Posterior vena cava (tissue), 2 donors: ENCODE data around the gene VPS52. TPM values are rescaled to one million over a fixed set of nuclear protein-coding genes. Genes with fewer than 3 reads are reported as not detected.

Experiments
- DNase-seq: peaks from one replicate; pipeline ENCODE4 v3.0.0-alpha.2; 2020; ENCODE audit warnings: low spot score
- intact Hi-C, 2 donors: fragments of 100-400 bp; cut with DNase I; formaldehyde crosslinking; loops; one replicate each; pipeline versions ENCODE4 v1.14.1 to v1.14.2; 2022 to 2023
- total RNA-seq, 2 donors: library from RNA; stranded (reverse); fragmentation: NEBNext Ultra II Directional; extraction: Animal tissue kit (Norgen Biotek cat#: 25700); gene quantifications; one replicate each; pipeline ENCODE4 v1.2.1, GENCODE V29; 2021
- donor health status: DM: yes; HTN: yes; CAD: no.
- donor health status: DM: yes; HTN: yes; CAD: no.

VPS52 gene
- total RNA-seq, 2 donors from 2014 or later = 27.8 to 44.0 TPM

DNA sequence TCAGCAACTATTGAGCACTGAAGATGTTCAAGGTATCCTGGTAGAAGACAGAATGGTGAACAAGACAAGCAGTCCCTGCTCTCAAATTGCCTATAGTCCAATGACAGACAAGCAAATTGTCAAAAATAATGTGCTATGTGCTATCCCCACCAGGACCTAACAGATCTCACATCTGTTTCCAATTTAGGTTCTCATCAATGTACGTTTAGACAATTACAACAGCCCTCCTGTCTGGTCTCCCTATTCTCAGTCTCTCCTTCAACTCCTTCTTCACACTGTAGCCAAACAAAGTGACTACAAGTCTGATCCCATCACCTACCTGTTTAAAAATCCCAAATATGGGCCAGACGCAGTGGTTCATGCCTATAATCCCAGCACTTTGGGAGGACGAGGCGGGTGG, 34.7 kb upstream of the VPS52 start:
- DNase-seq = no peak
- intact Hi-C loops = no loop called here

DNA sequence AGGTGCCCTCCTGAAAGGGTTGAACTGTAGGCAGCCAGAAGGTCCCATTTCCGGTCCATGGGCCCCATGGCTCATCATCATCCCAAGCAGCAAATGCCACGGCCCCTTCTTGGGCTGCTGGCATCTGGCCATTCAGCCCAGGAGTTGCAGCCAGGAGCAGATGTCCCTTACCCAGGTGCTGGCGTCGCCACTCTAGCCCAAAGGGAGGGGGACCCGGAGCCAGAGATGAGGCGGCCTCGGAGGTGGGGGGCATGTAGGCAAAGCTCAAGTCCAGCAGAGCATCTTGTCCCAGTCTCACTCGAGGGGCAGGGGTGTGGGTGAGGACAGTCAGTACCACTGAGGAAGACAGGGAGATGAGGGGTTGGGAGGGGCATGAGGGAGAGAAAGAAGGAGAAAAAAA, 33.4 kb upstream of the VPS52 start:
- intact Hi-C loops = no loop called here
- DNase-seq = no peak

DNA sequence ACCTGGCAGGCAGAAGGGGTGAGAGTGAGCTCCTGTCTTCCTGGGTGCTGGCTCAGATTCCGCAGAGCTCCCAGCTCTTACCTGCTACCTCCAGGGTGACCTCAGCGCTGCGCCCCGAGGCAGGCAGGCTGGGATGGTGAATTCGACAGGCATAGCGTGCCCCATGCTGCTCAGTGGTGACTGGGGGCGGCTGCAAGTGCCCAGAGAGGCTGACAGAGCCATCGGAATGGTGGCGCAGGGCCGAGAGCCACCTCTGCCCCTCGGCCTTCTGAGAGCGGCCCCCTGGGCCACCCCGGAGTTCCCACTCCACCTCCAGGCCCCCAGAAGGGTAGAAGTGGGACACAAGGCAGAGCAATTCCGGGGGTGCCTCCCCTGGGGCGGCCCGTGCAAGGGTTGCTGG, 32.5 kb upstream of the VPS52 start:
- DNase-seq = no peak
- intact Hi-C loops = no loop called here

DNA sequence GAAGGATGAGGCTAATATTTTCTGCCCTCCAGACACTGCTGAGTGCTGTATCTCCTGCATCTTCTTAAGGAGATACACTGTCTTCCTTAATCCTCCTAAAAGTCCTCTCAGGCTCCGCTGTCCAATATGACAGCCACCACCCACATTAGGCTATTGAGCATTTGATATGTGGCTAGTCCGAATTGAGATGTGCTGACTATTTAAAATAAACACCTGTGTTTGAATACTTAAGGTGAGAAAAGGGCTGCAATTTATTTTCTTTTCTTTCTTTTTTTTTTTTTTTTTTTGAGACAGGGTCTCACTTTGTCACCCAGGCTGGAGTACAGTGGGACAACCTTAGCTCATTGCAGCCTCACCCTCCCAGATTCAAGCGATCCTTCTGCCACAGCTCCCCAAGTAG, 30.2 kb upstream of the VPS52 start:
- intact Hi-C loops = no loop called here
- DNase-seq = no peak

DNA sequence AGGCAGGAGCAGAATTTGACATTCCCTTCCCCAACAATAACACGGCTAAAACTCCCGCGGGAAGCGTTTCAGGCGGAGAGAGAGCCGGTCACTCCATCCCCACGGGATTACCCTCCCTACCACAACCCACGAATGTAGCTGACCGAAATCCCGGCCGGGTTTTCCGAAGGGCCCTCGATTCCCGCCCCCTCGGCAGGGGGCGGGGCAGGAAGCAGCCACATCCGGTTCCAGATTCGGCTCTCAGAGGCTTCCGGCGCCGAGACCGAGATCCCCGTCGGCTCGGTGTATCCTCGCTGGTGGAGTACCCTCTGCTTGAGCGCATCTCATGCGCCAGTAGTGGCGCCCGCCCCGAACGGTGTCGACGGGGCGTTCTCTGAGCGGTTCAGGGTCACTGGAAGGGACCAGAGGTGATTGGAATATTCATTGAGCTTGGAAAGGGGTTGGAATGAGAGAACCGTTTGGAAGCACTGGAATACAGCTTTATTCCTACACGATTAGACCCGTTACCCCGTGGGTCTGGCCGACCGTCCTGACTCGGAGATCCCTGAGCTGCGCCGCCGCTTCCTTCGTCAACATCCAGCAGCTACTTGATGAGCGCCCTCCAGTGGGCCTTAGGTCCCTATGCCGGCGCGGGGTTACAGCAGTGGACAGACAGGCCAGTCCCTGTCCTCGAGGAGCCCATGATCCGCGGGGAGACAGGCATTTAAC, 27.7 kb upstream of the VPS52 start:
- intact Hi-C loops = no loop called here
- peak; percentile 97 for DNase-seq

DNA sequence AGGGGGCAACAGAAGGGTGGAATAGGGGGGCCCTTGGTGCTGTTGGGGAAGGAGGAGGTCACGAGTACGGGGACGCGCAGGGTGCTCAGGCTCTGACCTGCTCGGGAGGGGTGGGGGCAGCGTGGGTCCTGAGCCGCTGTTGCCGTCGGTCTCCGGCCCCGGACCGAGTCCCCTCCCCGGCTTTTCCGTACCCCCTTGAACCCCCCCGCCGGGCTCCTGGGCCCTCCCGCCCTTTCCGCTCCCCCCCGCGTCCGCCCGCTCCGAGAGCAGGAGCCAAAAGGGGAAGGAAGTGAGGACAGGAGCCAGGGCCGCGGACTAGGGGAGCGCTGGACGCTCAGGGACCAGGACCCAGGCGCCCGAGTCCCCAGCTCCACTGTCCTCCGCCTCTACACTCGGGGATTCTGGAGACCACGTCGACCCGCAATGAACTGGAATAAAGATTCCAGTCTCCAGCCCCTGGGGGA, 27.1 kb upstream of the VPS52 start, which contains the start of gene RGL2:
Gene RGL2, minus strand, starts transcription at position 170 of the 464 bp plus-strand sequence. CDS start 332 bp downstream, outside the sequence.
- intact Hi-C loops = no loop called here

DNA sequence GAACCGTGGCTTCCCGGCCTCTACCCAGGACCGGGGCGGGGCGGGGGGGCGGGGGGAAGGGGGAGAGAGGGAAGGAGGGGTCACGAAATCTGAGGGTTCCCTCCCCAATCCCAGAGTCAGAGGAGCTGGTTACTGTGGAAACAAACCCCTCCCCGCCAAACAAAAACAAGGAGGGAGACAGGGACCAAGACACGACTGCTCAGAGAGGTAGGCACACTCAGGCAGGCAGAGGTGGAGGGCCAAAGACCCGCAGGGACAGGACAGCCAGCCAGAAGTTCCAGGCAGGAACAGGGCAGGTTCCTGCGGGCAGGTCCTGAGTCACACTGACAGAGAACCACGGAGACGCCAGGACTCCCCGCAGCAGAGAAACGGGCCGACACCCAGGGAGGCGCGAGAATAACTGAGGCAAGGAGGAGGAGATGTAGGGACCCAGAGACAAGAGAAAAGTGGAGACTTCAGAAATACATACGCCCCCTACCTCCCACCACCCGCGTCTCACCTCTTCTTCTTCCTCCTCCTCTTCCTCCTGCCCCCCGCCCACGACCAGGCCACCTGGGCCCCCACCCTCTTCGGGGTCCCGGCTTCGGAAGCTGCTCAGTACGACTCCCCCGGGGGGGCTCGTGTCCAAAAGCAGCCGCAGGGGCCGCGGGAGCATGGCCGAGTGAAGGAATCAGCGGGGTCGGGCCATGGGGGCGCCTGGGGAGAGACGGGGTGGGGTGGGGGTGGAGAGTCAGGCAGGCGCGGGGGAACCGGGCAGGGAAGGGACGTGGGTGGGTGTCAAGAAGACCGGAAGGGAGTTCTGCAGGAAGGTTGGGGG, 26.5 kb upstream of the VPS52 start:
- intact Hi-C loops = no loop called here
- DNase-seq = peak; percentile 89

More for the DNA sequence above, 27.1 kb upstream of the VPS52 start, which contains the start of gene RGL2:
- peak; percentile 96 for DNase-seq

DNA sequence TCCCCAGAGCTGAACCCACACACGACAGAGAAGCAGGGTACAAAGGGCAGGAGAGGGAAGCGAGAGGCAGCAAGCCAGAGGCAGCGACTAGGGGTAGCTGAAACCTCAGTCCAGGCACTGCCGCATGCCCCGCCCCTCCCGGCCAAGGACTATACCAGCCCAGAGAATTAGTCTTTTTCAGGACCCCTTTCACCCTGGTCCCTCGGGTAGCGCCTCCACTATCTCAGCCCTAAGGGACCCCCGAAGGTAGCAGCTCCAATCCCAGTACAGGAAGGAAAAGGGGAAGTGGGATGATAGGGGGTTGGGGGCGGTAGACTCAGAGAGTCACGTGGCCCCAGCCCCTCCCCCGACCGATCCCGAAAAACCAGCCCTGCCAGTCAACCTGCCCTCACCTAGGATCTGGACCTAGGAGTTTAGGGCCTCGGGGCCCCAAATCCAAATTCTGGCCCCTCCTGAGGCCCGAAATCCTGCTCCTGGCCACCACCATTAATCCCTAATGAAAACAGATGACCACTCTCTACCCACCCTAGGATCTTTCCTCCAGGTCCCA, 25.8 kb upstream of the VPS52 start:
- intact Hi-C loops = no loop called here

DNA sequence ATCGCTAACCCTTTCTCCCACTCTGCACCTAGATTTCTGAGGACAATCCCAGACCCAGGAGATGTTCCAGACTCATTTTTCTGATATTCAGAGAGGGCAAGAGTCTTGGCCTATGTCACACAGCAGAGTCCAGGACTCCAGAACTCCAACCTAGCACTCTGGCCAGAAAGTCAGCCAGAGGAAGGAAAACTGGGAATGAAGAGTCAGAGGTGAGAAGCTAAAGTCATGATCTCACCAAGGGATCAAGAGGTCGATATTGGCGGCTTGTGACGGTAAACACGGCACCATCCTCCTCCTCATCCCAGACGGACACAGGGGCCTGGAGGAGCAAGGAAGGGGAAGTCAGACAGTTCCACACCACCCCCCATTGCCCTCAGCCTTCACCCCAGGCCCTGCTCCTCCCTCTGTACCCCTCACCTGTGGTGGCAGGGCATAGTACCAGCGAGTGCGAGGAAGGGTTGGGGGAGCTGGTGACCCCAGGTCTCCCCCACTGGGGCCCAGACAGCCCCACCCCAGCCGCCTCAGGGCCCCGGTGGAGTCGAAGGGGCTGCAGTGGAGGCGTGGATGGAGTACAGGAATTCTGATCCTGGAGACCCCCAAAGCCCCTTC, 25.2 kb upstream of the VPS52 start:
- intact Hi-C loops = no loop called here
- DNase-seq = peak; percentile 55

More for the DNA sequence above, 25.8 kb upstream of the VPS52 start:
- peak; percentile 81 for DNase-seq

DNA sequence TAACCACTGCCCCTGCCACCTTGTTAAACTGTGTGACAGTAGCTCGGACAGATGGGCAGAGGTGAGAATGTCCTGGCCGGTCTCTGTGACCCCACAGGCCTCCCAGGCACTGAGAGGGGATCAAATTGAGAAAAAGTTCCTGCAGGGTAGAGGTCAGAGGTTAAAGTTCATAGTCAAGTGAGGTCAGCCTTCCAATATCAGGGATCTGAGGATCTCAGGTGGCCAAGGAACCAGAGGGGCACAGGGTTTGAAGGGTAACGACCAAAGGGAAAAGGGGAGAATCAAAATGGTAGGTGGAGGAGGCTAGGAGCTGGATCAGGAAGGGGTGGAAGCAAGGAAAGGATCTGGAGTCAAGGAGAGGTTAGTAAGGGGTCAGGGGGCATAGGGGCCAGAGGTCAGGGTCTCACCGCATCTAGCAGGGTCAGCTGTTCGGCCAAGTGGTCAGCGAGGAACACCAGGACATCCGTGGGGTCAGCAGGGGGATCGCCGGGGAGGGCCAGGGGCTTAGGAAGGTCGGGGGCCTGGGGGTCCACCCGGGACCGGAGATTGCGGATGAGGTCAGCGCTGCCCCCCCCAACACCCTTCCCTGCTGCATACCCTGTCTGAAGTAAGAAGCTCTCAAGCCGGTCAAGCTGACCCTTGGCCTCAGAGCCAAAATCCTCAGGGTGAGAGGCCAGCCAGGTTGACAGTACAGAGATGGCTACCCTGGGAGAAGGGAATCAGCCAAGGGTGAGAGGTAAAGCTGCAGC, 24.1 kb upstream of the VPS52 start:
- DNase-seq = peak; percentile 74
- intact Hi-C loops = no loop called here

DNA sequence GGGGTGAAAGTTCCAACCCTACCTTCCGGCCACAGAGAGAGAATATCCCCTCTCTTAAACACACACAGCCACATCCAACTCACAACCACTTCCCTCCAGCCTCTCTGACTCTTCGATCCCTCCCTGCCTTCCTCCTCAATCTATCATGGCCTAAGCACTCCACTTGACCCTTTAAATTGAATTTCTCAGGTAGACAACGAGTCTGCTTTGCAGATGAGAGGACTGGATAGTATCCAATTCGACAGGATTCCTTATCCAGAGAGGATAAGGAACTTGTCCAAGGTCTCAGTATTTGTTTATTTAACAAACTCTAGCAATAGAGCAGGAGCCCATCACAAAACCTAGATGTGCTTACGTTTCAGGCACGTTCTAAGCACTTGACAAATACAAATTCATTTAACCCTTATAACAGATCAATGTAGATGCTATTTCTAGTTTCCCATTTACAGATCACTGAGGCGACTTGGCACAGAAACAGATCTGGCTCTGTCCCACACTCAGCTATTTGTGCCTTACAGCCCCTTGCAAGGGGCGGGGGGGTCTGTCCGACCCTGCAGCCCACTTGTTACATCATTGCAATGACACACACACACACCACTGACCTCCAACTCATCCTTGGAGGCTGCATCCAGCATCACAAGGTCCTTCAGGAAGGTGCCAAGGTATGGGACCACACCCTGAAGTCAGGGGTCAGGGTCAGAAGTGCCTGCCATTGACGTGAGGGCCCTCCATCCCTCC, 22.6 kb upstream of the VPS52 start:
- intact Hi-C loops = no loop called here
- DNase-seq = peak; percentile 67

DNA sequence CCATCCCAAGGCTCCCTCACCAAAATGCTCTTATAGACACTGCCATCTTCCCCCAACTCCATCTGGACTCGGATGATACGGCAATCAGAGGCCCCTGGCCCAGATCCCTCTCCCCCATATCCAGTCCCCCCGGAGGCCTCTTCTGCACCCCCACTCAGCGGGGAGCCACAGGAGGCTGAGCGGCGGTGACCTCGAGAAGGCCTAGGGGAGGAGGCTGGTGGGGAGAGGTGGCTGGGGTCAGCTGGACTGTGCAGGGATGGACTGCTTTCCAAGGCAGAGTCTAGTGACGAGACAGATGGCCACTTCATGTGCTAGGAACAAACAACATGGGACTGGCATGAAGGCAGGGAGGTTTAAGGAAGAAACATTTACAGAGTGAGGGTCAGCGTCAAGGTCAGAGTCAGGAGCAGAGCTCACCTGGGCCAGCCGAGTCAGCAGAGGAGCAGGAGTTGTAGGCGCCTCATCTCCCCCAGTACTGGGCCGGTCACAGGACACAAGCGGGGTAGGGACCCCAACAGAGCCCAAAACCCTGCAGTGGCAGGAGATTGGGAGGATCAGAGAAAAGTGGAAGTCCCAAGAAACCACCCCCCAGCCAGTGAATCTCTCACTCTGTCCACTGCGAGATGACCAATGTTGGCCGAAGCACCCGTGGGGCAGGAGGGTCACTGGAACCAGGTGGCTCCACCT, 21.5 kb upstream of the VPS52 start:
- intact Hi-C loops = no loop called here
- DNase-seq = peak; percentile 69

DNA sequence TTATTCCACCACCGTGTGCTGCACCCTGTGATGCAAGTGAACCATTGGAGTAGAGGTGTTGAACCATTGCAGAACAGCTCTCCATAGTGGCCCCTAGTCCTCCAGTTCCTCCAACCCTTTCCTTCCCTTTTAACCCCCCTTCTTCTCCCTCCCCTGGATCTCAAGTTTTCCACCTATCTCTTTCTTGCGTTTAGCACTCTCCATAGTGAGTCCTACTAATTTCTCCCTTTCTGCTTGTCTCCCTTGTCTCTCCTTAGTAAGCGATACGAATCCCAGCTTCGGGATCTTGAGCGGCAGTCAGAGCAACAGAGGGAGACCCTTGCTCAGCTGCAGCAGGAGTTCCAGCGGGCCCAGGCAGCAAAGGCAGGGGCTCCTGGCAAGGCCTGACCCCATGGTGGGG, 18.8 kb upstream of the VPS52 start:
- intact Hi-C loops = no loop called here
- no peak for DNase-seq

DNA sequence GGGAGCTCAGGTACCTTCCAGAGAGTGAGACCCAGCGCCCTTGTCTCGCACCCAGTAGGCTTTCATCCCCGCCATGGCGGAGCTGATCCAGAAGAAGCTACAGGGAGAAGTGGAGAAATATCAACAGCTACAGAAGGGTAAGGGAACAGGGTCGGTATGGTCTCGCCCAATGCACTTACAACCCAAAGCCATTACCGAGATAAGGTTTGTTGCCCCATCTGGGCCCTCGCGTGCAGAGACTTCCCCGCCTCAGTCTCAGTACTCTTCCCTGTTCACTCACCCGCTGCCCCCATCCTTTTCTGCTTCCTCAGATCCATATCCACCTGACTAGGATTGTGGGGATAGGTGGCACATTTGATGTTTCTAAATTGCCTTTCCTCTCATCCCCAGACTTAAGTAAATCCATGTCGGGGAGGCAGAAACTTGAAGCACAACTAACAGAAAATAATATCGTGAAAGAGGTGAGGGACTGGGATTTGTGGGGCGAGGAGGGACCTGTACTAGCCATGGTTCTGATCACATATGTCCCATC, 18.2 kb upstream of the VPS52 start:
- DNase-seq = no peak
- intact Hi-C loops = no loop called here

DNA sequence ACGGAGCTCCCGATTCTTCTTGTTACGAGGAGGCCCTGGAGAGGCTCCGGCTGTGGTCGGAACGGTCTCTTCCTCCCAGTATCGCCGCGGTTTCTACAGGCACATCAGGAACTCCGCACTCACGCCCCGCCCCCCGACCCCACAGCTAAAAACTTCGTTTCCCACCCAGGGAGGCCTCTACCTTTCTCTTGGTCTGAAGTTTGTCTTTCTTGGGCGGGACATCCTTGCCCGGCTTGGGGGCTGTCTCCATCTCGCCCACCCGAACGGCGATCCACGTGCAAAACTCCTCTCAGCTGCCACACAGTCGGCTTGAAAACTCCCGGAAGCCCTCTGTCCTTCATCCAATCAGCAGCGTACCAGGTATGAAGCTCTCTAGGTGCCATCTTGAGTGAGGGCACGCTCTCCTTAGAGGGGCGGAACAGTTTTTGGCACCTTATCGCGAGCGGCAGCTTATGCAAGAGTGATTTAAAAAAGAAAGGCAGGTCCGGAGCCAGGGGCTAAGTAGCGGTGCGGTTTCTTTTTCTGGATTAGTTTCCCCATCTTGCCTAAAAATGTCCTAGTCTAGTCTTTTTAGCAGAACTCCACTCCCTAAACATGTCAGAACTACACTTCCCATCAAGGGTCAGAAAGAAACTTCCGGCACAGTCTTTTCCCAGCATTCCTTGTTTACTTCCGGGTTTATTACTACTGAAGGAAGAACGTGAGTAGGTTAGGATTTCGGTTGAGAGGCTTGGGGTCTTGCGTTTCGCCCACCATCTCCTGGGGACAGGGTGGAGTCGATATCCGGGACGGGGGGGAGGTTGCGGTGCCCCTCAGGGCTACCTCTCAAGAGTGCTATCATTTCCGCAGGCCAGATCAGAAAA, 17.5 kb upstream of the VPS52 start, which contains the start of the genes PFDN6 and WDR46:
Gene PFDN6, plus strand, starts transcription at position 681 of the 863 bp plus-strand sequence. CDS start 256 bp downstream, outside the sequence.
Gene WDR46, minus strand, starts transcription at position 319 of the 863 bp plus-strand sequence. Its CDS starts 69 bp downstream, at position 250.
- DNase-seq = peak; percentile 91
- intact Hi-C loops = no loop called here

DNA sequence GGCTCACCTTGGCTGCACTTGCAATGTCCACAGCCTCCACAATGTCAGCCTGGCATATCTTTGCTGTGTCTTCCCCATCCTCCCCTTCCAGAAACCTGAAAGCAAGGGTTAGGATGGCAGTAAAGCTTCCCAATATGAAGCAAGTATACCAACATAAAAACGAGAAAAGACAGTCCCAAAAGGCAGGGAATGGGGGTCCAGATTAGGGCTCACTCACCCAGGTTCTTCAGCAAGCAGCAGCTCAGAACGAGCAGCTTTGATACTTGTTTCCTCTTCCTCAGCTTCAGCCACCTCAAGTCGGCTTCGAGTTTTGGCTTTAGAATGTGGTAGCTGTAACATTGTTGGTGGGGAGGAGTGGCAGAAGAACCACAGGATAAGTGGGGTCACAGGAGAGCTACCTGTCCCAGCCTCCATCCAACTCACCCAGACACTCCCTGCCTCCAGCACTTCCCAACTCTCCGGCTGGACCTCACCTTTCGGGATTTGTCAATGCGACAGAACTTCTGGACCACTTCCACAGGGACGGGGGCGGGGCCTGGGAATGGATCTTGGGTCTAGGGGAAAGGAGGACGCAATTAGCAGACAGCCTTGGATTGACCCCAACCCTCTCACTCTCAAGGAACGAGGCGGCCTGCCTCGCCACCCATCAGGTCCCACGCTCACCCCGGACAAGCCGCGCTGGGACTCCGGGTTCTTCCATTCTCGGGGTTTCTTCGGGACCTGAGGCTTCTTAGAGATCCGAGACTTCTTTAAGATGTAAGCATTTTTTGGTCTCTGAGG, 16.7 kb upstream of the VPS52 start:
- DNase-seq = no peak
- intact Hi-C loops = no loop called here
